Activated naive CD8-positive, alpha-beta T cell treated with anti-CD3 and anti-CD28 coated beads for 36 hours (primary cell): Measurements from ENCODE around the gene PPM1G. TPM values are rescaled to one million over a fixed set of nuclear protein-coding genes. Genes with fewer than 3 reads are reported as not detected.

Experiments
- DNase-seq: peaks from one replicate; pipeline ENCODE4 v3.0.0; 2021
- H3K27ac Mint-ChIP-seq: one replicate; pipeline ENCODE4 v1.8.0; 2022; ENCODE audit warnings: mild to moderate bottlenecking, moderate library complexity, mixed read lengths
- H3K27me3 Mint-ChIP-seq: one replicate; pipeline ENCODE4 v1.8.0; 2022; ENCODE audit warnings: mild to moderate bottlenecking, mixed read lengths
- H3K36me3 Mint-ChIP-seq: one replicate; pipeline ENCODE4 v1.8.0; 2021; ENCODE audit warnings: mild to moderate bottlenecking, mixed read lengths
- H3K4me1 Mint-ChIP-seq: one replicate; pipeline ENCODE4 v1.8.0; 2021; ENCODE audit warnings: mixed read lengths
- H3K4me3 Mint-ChIP-seq: one replicate; pipeline ENCODE4 v1.8.0; 2022; ENCODE audit warnings: mild to moderate bottlenecking, moderate library complexity, mixed read lengths
- H3K9me3 Mint-ChIP-seq: one replicate; pipeline ENCODE4 v1.8.0; 2022; ENCODE audit warnings: mixed read lengths
- total RNA-seq, 2 experiments: library from RNA; stranded (reverse); gene quantifications; one replicate each; pipeline ENCODE4 v1.2.3, GENCODE V29; 2021

Gene PPM1G, protein sequence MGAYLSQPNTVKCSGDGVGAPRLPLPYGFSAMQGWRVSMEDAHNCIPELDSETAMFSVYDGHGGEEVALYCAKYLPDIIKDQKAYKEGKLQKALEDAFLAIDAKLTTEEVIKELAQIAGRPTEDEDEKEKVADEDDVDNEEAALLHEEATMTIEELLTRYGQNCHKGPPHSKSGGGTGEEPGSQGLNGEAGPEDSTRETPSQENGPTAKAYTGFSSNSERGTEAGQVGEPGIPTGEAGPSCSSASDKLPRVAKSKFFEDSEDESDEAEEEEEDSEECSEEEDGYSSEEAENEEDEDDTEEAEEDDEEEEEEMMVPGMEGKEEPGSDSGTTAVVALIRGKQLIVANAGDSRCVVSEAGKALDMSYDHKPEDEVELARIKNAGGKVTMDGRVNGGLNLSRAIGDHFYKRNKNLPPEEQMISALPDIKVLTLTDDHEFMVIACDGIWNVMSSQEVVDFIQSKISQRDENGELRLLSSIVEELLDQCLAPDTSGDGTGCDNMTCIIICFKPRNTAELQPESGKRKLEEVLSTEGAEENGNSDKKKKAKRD
- total RNA-seq = 100 to 1,000 TPM; 172 to 176 TPM

DNA sequence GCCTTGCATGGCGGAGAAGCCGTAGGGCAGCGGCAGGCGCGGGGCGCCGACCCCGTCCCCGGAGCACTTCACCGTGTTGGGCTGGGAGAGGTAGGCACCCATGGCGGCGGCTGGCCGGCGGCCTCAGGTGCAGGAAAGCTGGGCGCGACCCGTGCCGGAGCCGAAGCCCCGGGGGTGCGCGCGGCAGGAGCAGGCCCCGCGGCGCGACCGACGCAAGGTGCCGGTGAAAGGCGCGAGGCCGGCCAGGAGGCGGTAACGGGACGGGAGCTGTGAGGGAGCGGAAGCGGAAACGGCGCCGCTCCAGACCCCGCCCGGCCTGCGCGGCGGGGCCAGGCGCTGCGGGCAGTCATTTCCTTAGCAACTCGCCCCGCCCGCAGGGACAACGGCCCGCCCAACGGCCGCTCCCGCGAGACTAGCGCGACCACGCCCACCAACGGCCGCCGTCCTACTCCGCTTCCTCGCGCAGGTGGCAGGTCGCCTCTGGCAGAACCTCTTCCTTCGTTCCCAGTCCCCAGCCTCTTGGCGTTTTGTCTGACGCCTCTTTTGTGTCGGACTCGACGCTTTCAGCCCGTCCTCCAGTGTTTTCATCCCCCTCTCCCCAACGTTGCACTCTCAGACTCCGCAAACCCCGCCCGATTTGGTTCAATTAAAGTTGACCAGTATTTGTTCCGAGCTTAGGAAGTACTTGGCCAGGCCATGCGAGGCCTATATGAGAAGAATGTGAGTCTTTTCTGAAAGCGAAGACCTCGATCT is at the start of gene PPM1G:
Gene PPM1G, minus strand, starts transcription at position 271 of the 753 bp plus-strand sequence. Its CDS starts 169 bp downstream, at position 102.
- H3K4me3 Mint-ChIP-seq = peak within 1 kb of the TSS; percentile 94

DNA sequence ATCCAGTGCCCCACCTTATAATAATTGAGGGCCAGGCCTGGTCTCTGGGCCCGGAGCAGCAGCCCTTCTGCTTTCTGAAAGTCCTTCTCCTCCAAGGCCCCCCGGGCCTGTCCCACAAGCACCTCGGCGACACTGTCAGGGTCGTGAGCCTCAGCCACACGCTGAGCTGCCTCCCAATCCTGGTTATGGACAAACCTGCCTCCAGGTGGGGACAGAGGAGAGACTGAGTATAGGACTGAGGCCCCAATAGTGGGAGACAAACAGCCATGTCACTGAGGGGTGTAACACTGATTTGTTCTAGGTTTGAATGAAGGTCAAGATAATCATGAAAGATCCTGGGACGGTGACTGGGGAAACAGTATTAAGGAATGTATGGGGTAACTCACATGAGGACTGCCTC is 44.6 kb upstream of the PPM1G start:
- H3K27me3 Mint-ChIP-seq = no peaks in the 10 kb centered on the region
- no peak overlapping the region for H3K27ac Mint-ChIP-seq
- H3K36me3 Mint-ChIP-seq = peaks cover 2% of the 10 kb centered on the region
- no peaks in the 10 kb centered on the region for H3K4me1 Mint-ChIP-seq
- no peak overlapping the region for H3K4me3 Mint-ChIP-seq
- no peaks in the 10 kb centered on the region for H3K9me3 Mint-ChIP-seq
- no peak for DNase-seq

More for the DNA sequence above, at the start of gene PPM1G:
- H3K27ac Mint-ChIP-seq = peak within 1 kb of the TSS; percentile 93
- peaks cover 23% of the 10 kb centered on the region for H3K4me1 Mint-ChIP-seq
- H3K36me3 Mint-ChIP-seq = peaks cover 24% of the 10 kb centered on the region
- peaks cover 2% of the 10 kb centered on the region for H3K9me3 Mint-ChIP-seq
- peaks cover 4% of the 10 kb centered on the region for H3K27me3 Mint-ChIP-seq
- peak; percentile 98 for DNase-seq

GRCh38 chr2:27451095-27451494 is 41.7 kb upstream of the PPM1G start:
- peaks cover 2% of the 10 kb centered on the region for H3K36me3 Mint-ChIP-seq
- no peak overlapping the region for H3K4me3 Mint-ChIP-seq
- no peak for DNase-seq
- peaks cover 1% of the 10 kb centered on the region for H3K4me1 Mint-ChIP-seq
- no peaks in the 10 kb centered on the region for H3K9me3 Mint-ChIP-seq
- no peaks in the 10 kb centered on the region for H3K27me3 Mint-ChIP-seq
- no peak overlapping the region for H3K27ac Mint-ChIP-seq

- DNase-seq = no peak
- H3K36me3 Mint-ChIP-seq = peaks cover 3% of the 10 kb centered on the region
- H3K4me1 Mint-ChIP-seq = peaks cover 7% of the 10 kb centered on the region
- H3K4me3 Mint-ChIP-seq = no peak overlapping the region
- no peak overlapping the region for H3K27ac Mint-ChIP-seq
- no peaks in the 10 kb centered on the region for H3K9me3 Mint-ChIP-seq
- no peaks in the 10 kb centered on the region for H3K27me3 Mint-ChIP-seq
Measured at GRCh38 chr2:27448381-27448780, 39.0 kb upstream of the PPM1G start.

GRCh38 chr2:27446057-27446456 is 36.7 kb upstream of the PPM1G start:
- Mint-ChIP-seq H3K4me1 (peaks cover 7% of the 10 kb centered on the region), H3K4me3 (no peak overlapping the region), H3K9me3 (no peaks in the 10 kb centered on the region), H3K36me3 (peaks cover 15% of the 10 kb centered on the region), H3K27ac (no peak overlapping the region), H3K27me3 (no peaks in the 10 kb centered on the region)
- DNase-seq = peak; percentile 16

GRCh38 chr2:27445615-27446014 is 36.2 kb upstream of the PPM1G start:
- Mint-ChIP-seq H3K4me1 (peaks cover 7% of the 10 kb centered on the region), H3K27ac (peak overlapping the region; percentile 64), H3K9me3 (no peaks in the 10 kb centered on the region), H3K4me3 (no peak overlapping the region), H3K27me3 (no peaks in the 10 kb centered on the region), H3K36me3 (peaks cover 19% of the 10 kb centered on the region)
- no peak for DNase-seq

DNA sequence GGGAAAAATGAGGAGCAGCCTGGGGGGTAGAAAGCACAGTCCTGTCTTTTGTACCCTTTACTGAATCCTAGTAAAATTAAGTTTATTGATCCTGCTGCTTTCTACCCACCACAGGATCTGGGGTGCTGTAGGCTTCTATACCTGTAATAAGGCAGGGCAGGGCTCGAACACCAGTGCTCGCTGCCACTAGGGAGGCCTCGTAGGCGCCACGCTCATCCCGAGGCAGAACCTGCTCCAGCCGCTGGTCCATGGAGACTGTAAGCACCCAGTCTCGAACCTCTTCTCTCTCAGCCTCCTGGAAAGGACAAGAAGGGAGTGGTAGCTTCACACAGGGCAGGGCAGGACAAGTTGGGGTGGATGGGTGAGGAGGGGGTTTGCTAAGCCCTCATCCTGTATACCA is 35.8 kb upstream of the PPM1G start:
- Mint-ChIP-seq H3K4me3 (no peak overlapping the region), H3K36me3 (peaks cover 21% of the 10 kb centered on the region), H3K4me1 (peaks cover 7% of the 10 kb centered on the region), H3K27ac (no peak overlapping the region), H3K27me3 (no peaks in the 10 kb centered on the region), H3K9me3 (no peaks in the 10 kb centered on the region)
- DNase-seq = no peak

DNA sequence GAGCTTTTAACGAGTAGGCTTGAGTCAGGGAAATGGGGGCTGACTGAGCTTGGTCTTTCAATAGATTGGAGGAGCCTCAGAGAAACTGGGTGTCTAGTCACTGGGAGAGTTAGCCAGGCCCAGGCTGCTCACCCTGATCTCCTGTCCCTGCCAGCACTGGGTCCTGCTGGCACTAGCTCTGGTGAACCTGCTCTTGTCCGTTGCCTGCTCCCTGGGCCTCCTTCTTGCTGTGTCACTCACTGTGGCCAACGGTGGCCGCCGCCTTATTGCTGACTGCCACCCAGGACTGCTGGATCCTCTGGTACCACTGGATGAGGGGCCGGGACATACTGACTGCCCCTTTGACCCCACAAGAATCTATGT is 33.5 kb upstream of the PPM1G start:
- peak overlapping the region; percentile 24 for H3K4me3 Mint-ChIP-seq

DNA sequence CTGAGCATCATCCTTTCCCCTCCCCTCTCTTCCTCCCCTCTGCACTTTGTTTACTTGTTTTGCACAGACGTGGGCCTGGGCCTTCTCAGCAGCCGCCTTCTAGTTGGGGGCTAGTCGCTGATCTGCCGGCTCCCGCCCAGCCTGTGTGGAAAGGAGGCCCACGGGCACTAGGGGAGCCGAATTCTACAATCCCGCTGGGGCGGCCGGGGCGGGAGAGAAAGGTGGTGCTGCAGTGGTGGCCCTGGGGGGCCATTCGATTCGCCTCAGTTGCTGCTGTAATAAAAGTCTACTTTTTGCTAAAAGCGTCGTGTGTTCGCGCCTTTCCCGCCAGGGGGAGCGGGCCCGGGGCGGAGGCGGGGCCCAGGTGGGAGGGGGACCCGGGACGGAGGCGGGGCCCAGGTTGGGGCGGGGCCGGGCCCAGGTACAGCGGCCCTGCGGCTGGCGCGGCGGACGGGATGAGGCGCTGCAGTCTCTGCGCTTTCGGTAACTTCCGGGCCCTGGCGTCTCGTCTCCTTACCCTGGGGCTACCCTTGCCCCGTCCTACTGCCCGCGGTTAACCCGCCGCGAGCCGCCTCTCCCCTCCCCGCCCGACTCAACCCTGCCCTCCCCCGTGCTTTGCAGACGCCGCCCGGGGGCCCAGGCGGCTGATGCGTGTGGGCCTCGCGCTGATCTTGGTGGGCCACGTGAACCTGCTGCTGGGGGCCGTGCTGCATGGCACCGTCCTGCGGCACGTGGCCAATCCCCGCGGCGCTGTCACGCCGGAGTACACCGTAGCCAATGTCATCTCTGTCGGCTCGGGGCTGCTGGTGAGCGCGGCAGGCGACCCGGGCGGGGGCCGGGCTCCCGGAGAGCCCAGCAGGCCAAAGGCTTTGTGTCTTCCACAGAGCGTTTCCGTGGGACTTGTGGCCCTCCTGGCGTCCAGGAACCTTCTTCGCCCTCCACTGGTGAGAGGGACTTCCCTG is 32.8 kb upstream of the PPM1G start, which contains the start of gene KRTCAP3:
Gene KRTCAP3, plus strand, starts transcription at position 424 of the 962 bp plus-strand sequence. Its CDS starts 32 bp downstream, at position 456.
- no peaks in the 10 kb centered on the region for H3K27me3 Mint-ChIP-seq
- peaks cover 24% of the 10 kb centered on the region for H3K36me3 Mint-ChIP-seq
- H3K4me1 Mint-ChIP-seq = peaks cover 7% of the 10 kb centered on the region
- peak within 1 kb of the TSS; percentile 24 for H3K4me3 Mint-ChIP-seq
- H3K27ac Mint-ChIP-seq = peak within 1 kb of the TSS; percentile 54
- DNase-seq = peak; percentile 53
- H3K9me3 Mint-ChIP-seq = no peaks in the 10 kb centered on the region

More for the DNA sequence above, 33.5 kb upstream of the PPM1G start:
- Mint-ChIP-seq H3K27me3 (no peaks in the 10 kb centered on the region), H3K27ac (peak overlapping the region; percentile 54), H3K9me3 (no peaks in the 10 kb centered on the region), H3K36me3 (peaks cover 24% of the 10 kb centered on the region), H3K4me1 (peaks cover 7% of the 10 kb centered on the region)
- no peak for DNase-seq

DNA sequence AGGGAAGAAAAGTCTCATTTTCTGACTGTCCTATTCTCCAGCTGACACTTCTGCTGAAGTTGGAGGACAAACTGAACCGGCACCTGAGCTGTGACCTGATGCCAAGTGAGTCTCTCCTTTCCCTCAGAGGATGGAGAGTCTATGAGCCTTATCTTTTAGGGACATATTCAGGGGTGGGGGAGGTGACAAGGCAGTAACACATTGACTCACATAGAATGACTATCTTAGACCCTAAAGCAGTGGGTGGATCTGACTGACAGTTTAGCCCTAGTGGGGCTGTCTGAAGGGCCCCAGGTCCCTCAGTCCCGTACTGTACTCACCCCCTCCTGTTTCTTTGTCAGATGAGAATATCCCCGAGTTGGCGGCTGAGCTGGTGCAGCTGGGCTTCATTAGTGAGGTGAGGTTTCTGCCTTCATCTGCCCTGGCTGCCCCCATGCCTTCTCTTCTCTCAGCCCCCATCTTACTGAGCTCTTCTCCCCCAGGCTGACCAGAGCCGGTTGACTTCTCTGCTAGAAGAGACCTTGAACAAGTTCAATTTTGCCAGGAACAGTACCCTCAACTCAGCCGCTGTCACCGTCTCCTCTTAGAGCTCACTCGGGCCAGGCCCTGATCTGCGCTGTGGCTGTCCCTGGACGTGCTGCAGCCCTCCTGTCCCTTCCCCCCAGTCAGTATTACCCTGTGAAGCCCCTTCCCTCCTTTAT is 32.0 kb upstream of the PPM1G start:
- H3K9me3 Mint-ChIP-seq = no peaks in the 10 kb centered on the region

GRCh38 chr2:27435628-27436027 is 26.2 kb upstream of the PPM1G start:
- no peak overlapping the region for H3K4me3 Mint-ChIP-seq
- H3K27ac Mint-ChIP-seq = no peak overlapping the region
- no peaks in the 10 kb centered on the region for H3K27me3 Mint-ChIP-seq
- no peak for DNase-seq
- peaks cover 9% of the 10 kb centered on the region for H3K4me1 Mint-ChIP-seq
- H3K36me3 Mint-ChIP-seq = peaks cover 16% of the 10 kb centered on the region
- no peaks in the 10 kb centered on the region for H3K9me3 Mint-ChIP-seq

More for the DNA sequence above, 32.0 kb upstream of the PPM1G start:
- Mint-ChIP-seq H3K4me3 (no peak overlapping the region), H3K27ac (no peak overlapping the region), H3K27me3 (no peaks in the 10 kb centered on the region), H3K4me1 (peaks cover 7% of the 10 kb centered on the region), H3K36me3 (peaks cover 24% of the 10 kb centered on the region)
- DNase-seq = no peak

- Mint-ChIP-seq H3K4me3 (peak overlapping the region; percentile 65), H3K36me3 (peaks cover 13% of the 10 kb centered on the region), H3K4me1 (peaks cover 30% of the 10 kb centered on the region), H3K27ac (peak overlapping the region; percentile 95), H3K27me3 (no peaks in the 10 kb centered on the region), H3K9me3 (no peaks in the 10 kb centered on the region)
- peak; percentile 36 for DNase-seq
Measured at GRCh38 chr2:27431395-27431794, 22.0 kb upstream of the PPM1G start.

DNA sequence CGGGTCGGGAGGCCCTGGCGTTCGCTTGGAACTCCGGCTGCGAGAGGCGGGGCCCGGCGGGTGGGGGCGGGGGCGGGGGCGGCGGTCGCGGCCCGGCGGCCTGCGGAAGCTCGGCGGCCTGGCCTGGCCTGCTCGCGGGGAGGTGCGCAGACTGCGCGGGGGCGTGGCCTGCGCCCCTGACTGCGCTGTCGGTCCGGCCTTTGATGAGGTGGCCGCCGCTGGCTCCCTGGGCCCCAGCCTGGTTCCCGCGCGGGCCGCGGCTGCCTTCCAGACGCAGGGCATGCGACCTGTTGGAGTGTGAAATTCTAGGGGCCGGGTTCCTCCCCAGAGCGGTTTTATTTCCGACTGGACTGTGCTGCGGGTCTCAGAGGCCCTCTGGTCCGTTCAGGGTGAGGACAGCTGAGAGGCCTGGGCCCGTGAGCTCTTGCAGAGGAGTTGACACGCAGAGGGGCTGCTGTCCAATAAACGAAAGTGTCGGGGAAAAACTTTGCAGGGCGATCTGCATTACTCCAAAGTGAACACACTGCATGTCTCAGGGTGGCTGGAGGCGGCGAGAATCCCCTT is 19.7 kb upstream of the PPM1G start:
- H3K4me3 Mint-ChIP-seq = peak overlapping the region; percentile 98
- H3K36me3 Mint-ChIP-seq = peaks cover 13% of the 10 kb centered on the region
- H3K27ac Mint-ChIP-seq = peak overlapping the region; percentile 95
- DNase-seq = peak; percentile 89
- H3K9me3 Mint-ChIP-seq = no peaks in the 10 kb centered on the region
- peaks cover 30% of the 10 kb centered on the region for H3K4me1 Mint-ChIP-seq
- no peaks in the 10 kb centered on the region for H3K27me3 Mint-ChIP-seq
